22Rv1 (cell line): ENCODE measurements around the gene SFTPA2.
"Not testable (repeated sequence)": the region's sequence is repeated elsewhere in the genome, so short reads cannot be mapped to it uniquely, and the experiment has no call there.

Experiments used
- H3K27ac ChIP-seq: fragments of 450-650 bp; 2 replicates; pipeline ENCODE4 v1.5.1; 2017
- CTCF ChIP-seq: fragments of 450-650 bp; IDR thresholded peaks from 2 replicates; pipeline ENCODE4 v1.5.1; 2017; ENCODE audit warnings: mild to moderate bottlenecking
- ZFX ChIP-seq: fragments of 450-650 bp; IDR thresholded peaks from 2 replicates; pipeline ENCODE4 v1.6.1; 2017; ENCODE audit warnings: antibody characterized with exemption, borderline replicate concordance

Gene SFTPA2

GRCh38 chr10:79595510-79595909 lies 35.3 kb upstream of the SFTPA2 start:
- TF ChIP-seq CTCF (no peak), ZFX (no peak)
- no peak overlapping the region for H3K27ac ChIP-seq

- H3K27ac ChIP-seq, result not testable (repeated sequence)
These were observed 34.4 kb upstream of the SFTPA2 start for GRCh38 chr10:79594565-79594964.

- TF ChIP-seq ZFX (no peak), CTCF (no peak)
- H3K27ac ChIP-seq, result no peak overlapping the region
These were observed 33.2 kb upstream of the SFTPA2 start for GRCh38 chr10:79593377-79593776.

- no peak overlapping the region for H3K27ac ChIP-seq
- TF ChIP-seq CTCF (no peak), ZFX (no peak)
These were observed 28.6 kb upstream of the SFTPA2 start for GRCh38 chr10:79588800-79589199.

GRCh38 chr10:79586933-79587332 lies 26.7 kb upstream of the SFTPA2 start:
- H3K27ac ChIP-seq, result no peak overlapping the region
- TF ChIP-seq ZFX (no peak), CTCF (no peak)

GRCh38 chr10:79585870-79586527 lies 25.8 kb upstream of the SFTPA2 start:
- no peak overlapping the region for H3K27ac ChIP-seq
- no peak for TF ChIP-seq CTCF
- no peak for TF ChIP-seq ZFX

GRCh38 chr10:79583488-79584024 lies 23.3 kb upstream of the SFTPA2 start:
- H3K27ac ChIP-seq, result no peak overlapping the region
- TF ChIP-seq ZFX (no peak), CTCF (no peak)

GRCh38 chr10:79582954-79583353 lies 22.7 kb upstream of the SFTPA2 start:
- not testable (repeated sequence) for H3K27ac ChIP-seq
